Spinal cord (tissue), 10 donors: ENCODE data around the gene MEIS1. TPM values are rescaled to one million over a fixed set of nuclear protein-coding genes. Genes with fewer than 3 reads are reported as not detected.

Source experiments
- DNase-seq, 6 donors: peaks; one replicate each; pipeline versions ENCODE4 v3.0.0 to v3.0.0-alpha.2; 2013 to 2015; ENCODE audit warnings: low spot score in 6 of 6, low read depth in 4 of 6
- H3K27ac ChIP-seq: one replicate; pipeline ENCODE4 v1.5.1; 2013; ENCODE audit warnings: low read depth, low read length, control low read depth
- H3K27me3 ChIP-seq: one replicate; pipeline ENCODE4 v1.6.1; 2013; ENCODE audit warnings: low read length; ENCODE audit not compliant: control insufficient read depth, insufficient read depth
- H3K36me3 ChIP-seq: one replicate; pipeline ENCODE4 v1.6.1; 2013; ENCODE audit warnings: low read length; ENCODE audit not compliant: control insufficient read depth, insufficient read depth
- H3K4me1 ChIP-seq: one replicate; pipeline ENCODE4 v1.6.1; 2013; ENCODE audit warnings: low read length; ENCODE audit not compliant: control insufficient read depth, insufficient read depth
- H3K4me3 ChIP-seq: one replicate; pipeline ENCODE4 v1.5.1; 2013; ENCODE audit warnings: low read depth, low read length, control low read depth
- H3K9me3 ChIP-seq: one replicate; pipeline ENCODE4 v1.6.1; 2013; ENCODE audit warnings: low read length; ENCODE audit not compliant: control insufficient read depth, insufficient read depth
- WGBS: methylation state at CpG from one replicate; pipeline ENCODE4 v1.1.5; 2013; ENCODE audit warnings: missing lambda C conversion rate; ENCODE audit not compliant: insufficient coverage; 5-methylcytosine and 5-hydroxymethylcytosine counted together
- polyA plus RNA-seq, 2 donors: library from polyadenylated mRNA; unstranded; fragments of 120-200 nt; gene quantifications; one replicate each; pipeline ENCODE4 v1.2.1, GENCODE V29; 2013; ENCODE audit not compliant: insufficient read length in 2 of 2
- total RNA-seq, 2 donors: library from RNA; depleted of rRNA in 1 of 2; stranded (reverse); fragments of 120-200 nt in 1 of 2; fragments of >200 nt in 1 of 2; gene quantifications; one replicate each; pipeline versions ENCODE4 v1.2.3 to v1.2.4, GENCODE V29; 2013 to 2014
- donor health status: healthy.

Gene MEIS1
- total and polyA plus RNA-seq, 4 donors = 50.9 to 118 (median 82.0) TPM

DNA sequence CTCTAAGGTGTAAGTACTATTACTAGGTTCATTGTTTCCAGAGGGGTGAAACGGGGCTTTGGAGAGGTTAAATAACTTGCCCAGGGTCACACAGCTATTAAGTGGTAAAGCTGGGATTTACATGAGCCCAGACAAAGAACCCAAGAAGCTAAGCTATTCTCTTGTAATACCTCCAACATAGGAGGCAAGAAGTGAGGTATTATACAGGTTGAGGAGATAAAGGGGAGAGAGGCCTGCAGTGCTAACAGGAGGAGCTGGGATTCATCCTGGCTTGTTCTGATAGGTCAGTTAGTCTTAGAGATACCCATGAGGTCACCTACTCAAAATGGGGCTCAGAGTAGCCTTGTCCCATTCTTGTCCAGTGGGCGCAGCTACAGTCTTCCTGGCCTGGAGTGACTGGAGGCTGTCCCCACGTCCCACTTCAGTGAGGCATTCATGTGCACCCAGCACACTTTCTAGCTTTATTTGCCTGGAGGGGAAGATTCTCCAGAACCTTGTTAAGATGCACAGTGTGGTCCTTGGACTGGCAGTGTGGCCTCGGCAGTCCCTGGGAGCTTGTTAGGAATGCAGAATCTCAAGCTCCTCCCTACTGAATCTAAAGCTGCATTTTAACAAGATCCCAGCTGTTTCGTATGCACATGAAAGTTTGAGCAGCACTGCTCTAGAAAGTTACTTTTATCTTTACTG is 63.5 kb downstream of the MEIS1 start:
- 23% methylated on average over 3 of the region's 5 CpGs for WGBS
- peak in 2 of 6 donors; percentile 57 to 63 for DNase-seq
- Histone ChIP-seq H3K4me1 (peaks cover 18% of the 10 kb centered on the region), H3K4me3 (no peak overlapping the region), H3K27ac (peak overlapping the region; percentile 10), H3K36me3 (peaks cover 3% of the 10 kb centered on the region), H3K27me3 (no peaks in the 10 kb centered on the region), H3K9me3 (no peaks in the 10 kb centered on the region)

DNA sequence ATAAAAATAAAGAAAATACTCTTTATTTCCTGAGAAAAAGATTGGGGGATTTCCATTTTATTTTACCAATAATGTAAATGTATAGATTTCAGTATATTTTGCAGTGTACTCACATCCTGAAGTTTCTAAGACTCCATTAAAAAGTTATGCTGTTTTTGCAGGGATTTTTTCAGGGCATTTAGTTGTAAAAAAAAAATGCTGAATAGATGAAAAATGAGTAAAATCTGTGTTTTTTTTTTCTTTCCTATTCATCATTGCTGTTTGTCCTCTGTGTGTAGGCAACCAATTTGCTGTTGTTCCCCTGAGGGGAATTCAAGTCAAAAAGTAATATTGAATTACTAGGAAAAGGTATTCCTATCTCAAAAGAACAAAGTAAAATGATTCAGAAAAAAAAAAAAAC is 66.3 kb downstream of the MEIS1 start:
- DNase-seq = no peak
- H3K9me3 ChIP-seq = no peaks in the 10 kb centered on the region
- peaks cover 11% of the 10 kb centered on the region for H3K4me1 ChIP-seq
- no peaks in the 10 kb centered on the region for H3K36me3 ChIP-seq
- H3K4me3 ChIP-seq = no peak overlapping the region
- no peak overlapping the region for H3K27ac ChIP-seq
- H3K27me3 ChIP-seq = no peaks in the 10 kb centered on the region

DNA sequence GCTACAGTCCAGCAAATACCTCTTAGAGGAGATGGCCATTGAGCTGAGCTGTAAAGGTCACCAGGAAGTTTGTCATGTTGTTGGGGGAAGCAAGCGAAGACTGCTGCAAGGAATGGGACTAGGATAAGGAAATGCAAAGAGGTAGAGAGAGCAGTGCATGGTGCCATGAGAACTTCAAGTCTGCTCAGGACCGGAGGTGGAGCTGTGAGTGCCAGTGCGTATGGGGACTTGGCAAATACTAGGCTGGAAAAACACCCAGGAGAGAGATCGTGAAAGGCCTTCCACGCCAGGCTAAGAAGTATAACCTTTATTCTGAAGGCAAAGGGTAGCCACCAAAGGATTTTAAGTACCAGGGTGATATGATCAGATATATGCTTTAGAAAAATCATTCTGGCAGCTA is 71.3 kb downstream of the MEIS1 start:
- WGBS = 79% methylated on average over 4 of the region's 5 CpGs
- Histone ChIP-seq H3K4me1 (peaks cover 14% of the 10 kb centered on the region), H3K36me3 (no peaks in the 10 kb centered on the region), H3K9me3 (no peaks in the 10 kb centered on the region), H3K27ac (no peak overlapping the region), H3K27me3 (no peaks in the 10 kb centered on the region), H3K4me3 (no peak overlapping the region)
- DNase-seq = no peak

DNA sequence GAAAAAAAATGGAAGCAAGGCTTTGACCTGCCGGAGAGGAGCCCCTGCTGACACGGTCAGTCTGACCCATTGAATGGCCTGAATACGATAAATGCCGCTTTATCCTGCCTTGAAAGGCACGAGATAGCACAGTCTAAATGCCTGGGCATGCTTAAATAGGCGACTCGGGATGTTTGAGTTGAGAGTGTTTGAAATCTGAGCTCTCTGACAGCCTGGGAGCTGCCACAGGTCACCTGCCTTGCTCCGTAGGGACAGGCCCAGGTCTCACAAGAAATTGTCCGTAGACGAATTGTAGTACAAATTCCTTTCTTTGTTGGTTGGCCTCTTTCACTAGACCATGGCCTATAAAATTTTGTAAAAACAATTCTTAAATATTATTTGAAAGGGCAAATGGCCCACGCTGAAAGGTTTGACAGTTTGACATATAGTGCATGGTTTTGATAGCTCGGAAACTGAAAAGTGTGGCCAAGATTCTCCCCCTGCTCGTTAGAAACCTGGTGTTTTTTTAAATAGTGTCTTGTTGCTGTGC is 72.8 kb downstream of the MEIS1 start:
- Histone ChIP-seq H3K4me1 (peaks cover 14% of the 10 kb centered on the region), H3K9me3 (no peaks in the 10 kb centered on the region), H3K27me3 (no peaks in the 10 kb centered on the region), H3K36me3 (no peaks in the 10 kb centered on the region), H3K27ac (peak overlapping the region; percentile 16), H3K4me3 (no peak overlapping the region)
- no peak for DNase-seq
- WGBS = 25% methylated on average over 13 of the region's 13 CpGs

DNA sequence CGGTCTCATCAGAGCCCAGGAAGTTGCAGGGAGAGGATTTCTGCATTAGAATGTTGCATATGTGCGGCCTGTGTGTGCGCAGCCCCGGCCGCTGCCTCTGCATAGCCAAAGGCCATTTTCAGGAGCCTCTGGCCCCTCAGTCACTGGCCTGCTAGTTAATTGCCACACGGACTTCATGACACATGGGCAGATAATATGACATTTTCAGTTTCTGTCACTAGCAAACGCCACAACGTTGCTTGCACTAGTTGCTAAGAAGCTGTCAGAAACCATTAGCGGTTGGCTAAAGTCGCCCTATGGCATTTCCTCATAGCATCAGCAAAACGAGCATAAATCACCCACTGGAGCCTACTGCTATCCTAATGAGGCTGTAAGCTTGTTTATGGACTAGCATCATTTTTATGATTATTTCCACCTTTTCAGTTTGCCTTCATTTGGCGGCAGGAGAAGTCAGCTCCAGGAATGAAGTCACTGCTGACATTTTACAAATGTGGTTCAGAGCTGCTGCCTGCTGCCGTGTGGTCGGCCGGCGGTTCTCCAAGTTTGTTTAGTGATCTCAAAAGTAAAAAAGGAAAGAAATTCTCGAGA is 73.7 kb downstream of the MEIS1 start:
- 27% methylated on average over 15 of the region's 17 CpGs for WGBS
- no peak overlapping the region for H3K4me3 ChIP-seq
- H3K4me1 ChIP-seq = peaks cover 14% of the 10 kb centered on the region
- no peaks in the 10 kb centered on the region for H3K36me3 ChIP-seq
- peak in 1 of 6 donors; percentile 74 for DNase-seq
- peak overlapping the region; percentile 26 for H3K27ac ChIP-seq
- no peaks in the 10 kb centered on the region for H3K9me3 ChIP-seq
- no peaks in the 10 kb centered on the region for H3K27me3 ChIP-seq

DNA sequence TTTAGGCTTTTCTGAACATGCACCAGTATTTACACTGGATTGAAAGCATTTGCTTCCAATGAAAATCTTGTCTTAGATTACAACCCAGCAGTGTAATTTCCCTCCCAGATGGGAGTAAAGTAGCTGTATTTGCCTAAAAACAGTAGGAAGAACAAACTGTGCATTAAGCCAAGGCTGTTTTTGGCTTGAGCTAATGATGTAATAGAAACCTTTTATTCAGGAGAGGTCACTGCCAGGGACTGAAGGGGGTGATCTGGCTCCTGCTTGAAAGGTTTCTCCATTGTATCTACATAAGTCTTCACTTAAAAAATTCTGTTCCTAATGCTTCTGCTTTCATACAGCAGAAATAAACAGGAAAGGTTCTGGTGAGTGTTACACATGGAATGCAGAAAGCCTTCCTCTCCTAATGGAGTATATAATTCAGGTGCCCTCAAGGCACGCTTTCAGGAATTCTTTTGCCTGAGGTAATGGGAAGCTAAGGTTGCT is 74.4 kb downstream of the MEIS1 start:
- peak in 1 of 6 donors; percentile 60 for DNase-seq
- H3K27ac ChIP-seq = no peak overlapping the region
- no peaks in the 10 kb centered on the region for H3K9me3 ChIP-seq
- H3K4me1 ChIP-seq = peaks cover 14% of the 10 kb centered on the region
- H3K27me3 ChIP-seq = no peaks in the 10 kb centered on the region
- no CpG with 5 or more reads among the region's 1 CpG for WGBS
- no peak overlapping the region for H3K4me3 ChIP-seq
- no peaks in the 10 kb centered on the region for H3K36me3 ChIP-seq

DNA sequence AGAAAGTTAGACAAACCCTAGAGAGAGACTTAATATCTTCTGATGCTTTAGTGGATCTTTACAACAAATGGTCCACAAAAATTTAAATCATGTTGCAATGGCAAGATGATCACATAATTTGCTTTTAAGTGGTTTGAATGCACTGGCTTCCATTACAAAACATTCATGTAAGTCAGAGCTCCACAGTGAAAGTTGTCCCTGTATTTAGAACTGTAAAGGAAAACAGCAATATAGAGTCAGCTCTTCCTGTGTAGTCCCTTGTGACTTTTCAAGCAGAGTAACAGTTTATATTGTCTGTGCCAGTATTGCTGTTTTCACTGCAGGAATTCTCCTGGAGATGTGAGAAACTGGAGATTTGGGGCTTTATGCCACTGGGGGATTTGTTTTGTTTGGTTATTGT is 77.7 kb downstream of the MEIS1 start:
- H3K36me3 ChIP-seq = no peaks in the 10 kb centered on the region
- peaks cover 12% of the 10 kb centered on the region for H3K4me1 ChIP-seq
- H3K4me3 ChIP-seq = no peak overlapping the region
- peak in 1 of 6 donors; percentile 43 for DNase-seq
- H3K27me3 ChIP-seq = no peaks in the 10 kb centered on the region
- no peaks in the 10 kb centered on the region for H3K9me3 ChIP-seq
- no peak overlapping the region for H3K27ac ChIP-seq

DNA sequence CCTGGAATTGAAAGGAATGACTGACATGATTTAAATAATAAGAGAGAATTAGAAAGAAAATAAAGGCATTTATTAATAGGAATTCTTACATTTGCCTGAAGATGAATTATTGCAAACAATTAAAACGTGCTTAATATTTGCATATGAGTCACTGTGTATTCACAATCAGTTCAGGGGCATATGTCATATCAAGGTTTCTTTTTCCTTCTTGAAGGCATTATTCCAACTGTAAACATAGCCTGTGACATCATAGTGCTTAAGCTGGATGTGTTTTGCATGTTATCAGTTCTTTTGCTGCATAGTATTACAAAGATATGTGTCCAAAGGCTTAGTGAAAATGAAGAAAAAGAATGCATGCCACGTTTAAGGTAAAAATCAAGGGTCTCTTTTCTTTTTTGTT is 80.8 kb downstream of the MEIS1 start:
- WGBS = no CpG with 5 or more reads among the region's 2 CpGs
- DNase-seq = no peak
- Histone ChIP-seq H3K36me3 (no peaks in the 10 kb centered on the region), H3K4me1 (no peaks in the 10 kb centered on the region), H3K4me3 (no peak overlapping the region), H3K9me3 (no peaks in the 10 kb centered on the region), H3K27me3 (no peaks in the 10 kb centered on the region), H3K27ac (no peak overlapping the region)

DNA sequence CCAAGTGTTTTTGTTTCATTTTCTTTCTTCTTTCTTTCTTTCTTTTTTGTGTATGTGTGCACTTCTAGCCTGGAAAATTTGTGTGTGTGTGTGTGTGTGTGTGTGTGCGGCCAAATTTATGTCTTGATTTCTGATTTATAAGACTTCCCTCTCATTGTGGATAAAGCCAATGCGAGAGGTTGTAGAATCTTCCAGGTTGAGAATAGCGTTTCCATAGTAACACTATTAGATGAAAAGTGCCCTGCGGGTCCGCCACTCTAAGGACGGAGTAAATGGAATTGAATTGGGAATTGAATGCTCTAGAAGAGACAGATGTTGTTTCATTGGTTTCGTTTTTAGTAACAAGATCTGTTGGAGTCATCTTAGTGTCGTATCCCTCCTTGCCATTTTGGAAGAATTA is 81.6 kb downstream of the MEIS1 start:
- Histone ChIP-seq H3K4me3 (no peak overlapping the region), H3K27me3 (no peaks in the 10 kb centered on the region), H3K4me1 (no peaks in the 10 kb centered on the region), H3K36me3 (no peaks in the 10 kb centered on the region), H3K9me3 (no peaks in the 10 kb centered on the region), H3K27ac (no peak overlapping the region)
- DNase-seq = peak in 1 of 6 donors; percentile 55
- WGBS = 70% methylated on average over 4 of the region's 8 CpGs

DNA sequence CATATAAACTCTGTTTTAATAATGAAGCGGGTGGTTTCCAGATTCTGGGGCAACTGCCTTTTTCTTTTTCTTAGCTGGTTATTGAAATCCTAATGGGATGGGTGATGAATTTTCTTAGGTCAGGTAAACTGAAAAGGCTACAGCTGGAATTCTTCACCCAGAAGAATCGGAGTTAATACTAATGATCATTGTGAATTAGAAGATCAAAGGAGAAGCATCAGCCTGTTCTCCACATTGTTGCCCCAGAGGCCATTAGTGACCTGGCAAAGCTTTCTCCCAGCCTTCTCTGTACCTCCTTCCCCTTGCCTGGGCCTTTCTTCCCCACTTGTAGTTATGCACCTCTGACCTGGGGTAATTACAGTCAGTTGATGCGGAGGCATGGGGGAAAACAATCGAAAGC is 82.8 kb downstream of the MEIS1 start:
- no peak overlapping the region for H3K27ac ChIP-seq
- no peaks in the 10 kb centered on the region for H3K27me3 ChIP-seq
- H3K4me1 ChIP-seq = peaks cover 2% of the 10 kb centered on the region
- WGBS = 60% methylated on average over 1 of the region's 4 CpGs
- no peak for DNase-seq
- H3K36me3 ChIP-seq = no peaks in the 10 kb centered on the region
- H3K4me3 ChIP-seq = no peak overlapping the region
- H3K9me3 ChIP-seq = no peaks in the 10 kb centered on the region
